Activated B cell treated with CpG ODN at 0.5 μM for 24 hours (primary cell): Measurements from ENCODE around the gene YPEL1. TPM values are rescaled to one million over a fixed set of nuclear protein-coding genes. Genes with fewer than 3 reads are reported as not detected.
"Not testable (repeated sequence)": the region's sequence is repeated elsewhere in the genome, so short reads cannot be mapped to it uniquely, and the experiment has no call there.

Experiments
- ATAC-seq: fragments of 200-7000 bp; cut with Tn5 transposase; one replicate; pipeline ENCODE4 v1.10.0; 2021; ENCODE audit warnings: low read depth, mild to moderate bottlenecking, moderate library complexity
- CTCF ChIA-PET: fragments of 350-600 bp; sonication (Branson Sonifier 250); formaldehyde crosslinking; loops from one replicate; lab custom pipeline; 2021; ENCODE audit warnings: antibody characterized with exemption; lab: Charles Lee
- POLR2A ChIA-PET: fragments of 350-600 bp; sonication (Branson Sonifier 250); formaldehyde crosslinking; loops from one replicate; lab custom pipeline; 2021; ENCODE audit warnings: antibody characterized with exemption; lab: Charles Lee
- DNase-seq: peaks from one replicate; pipeline ENCODE4 v3.0.0; 2022
- H3K27ac Mint-ChIP-seq: one replicate; pipeline ENCODE4 v1.8.0; 2020; ENCODE audit warnings: mixed read lengths
- H3K27me3 Mint-ChIP-seq: one replicate; pipeline ENCODE4 v1.8.0; 2021; ENCODE audit warnings: mixed read lengths
- H3K36me3 Mint-ChIP-seq: one replicate; pipeline ENCODE4 v1.8.0; 2021; ENCODE audit warnings: low read depth, mixed read lengths
- H3K4me1 Mint-ChIP-seq: one replicate; pipeline ENCODE4 v1.8.0; 2021; ENCODE audit warnings: mixed read lengths
- H3K4me3 Mint-ChIP-seq: one replicate; pipeline ENCODE4 v1.8.0; 2020; ENCODE audit warnings: mild to moderate bottlenecking, mixed read lengths
- H3K9me3 Mint-ChIP-seq: one replicate; pipeline ENCODE4 v1.8.0; 2020; ENCODE audit warnings: mixed read lengths
- CTCF ChIP-seq: fragments of 200-600 bp; IDR thresholded peaks from one replicate; pipeline ENCODE4 v1.8.0; 2022; ENCODE audit warnings: antibody characterized with exemption, mild to moderate bottlenecking
- intact Hi-C: fragments of 100-400 bp; cut with micrococcal nuclease; formaldehyde crosslinking; loops from one replicate; pipeline ENCODE4 v1.15.1; 2024
- total RNA-seq: library from RNA; stranded (reverse); gene quantifications from 2 replicates; pipeline ENCODE4 v1.2.3, GENCODE V29; 2022

The YPEL1 gene
- total RNA-seq, 1 donor from 2014 or later, result 4.1 TPM

GRCh38 chr22:21718499-21718898 is 17.1 kb downstream of the YPEL1 start:
- peak overlapping the region; percentile 61 for H3K27ac Mint-ChIP-seq
- intact Hi-C loops, result loop anchor here (10.0 kb wide), 1 partner anchor 46 kb away; no protein-coding TSS in a partner anchor
- H3K9me3 Mint-ChIP-seq, result no peaks in the 10 kb centered on the region
- H3K4me1 Mint-ChIP-seq, result peaks cover 14% of the 10 kb centered on the region
- no peaks in the 10 kb centered on the region for H3K27me3 Mint-ChIP-seq
- POLR2A ChIA-PET, result interaction anchor here (0.5 kb wide), 1 partner anchor 388 kb away, joined by 3 read pairs; no protein-coding TSS in a partner anchor
- CTCF ChIA-PET, result interaction anchor here (1.0 to 2.9 kb wide), 2 partner anchors 220 to 235 kb away, joined by 4 to 12 read pairs; partner anchors contain the start of gene PPM1F
- peaks cover 6% of the 10 kb centered on the region for H3K36me3 Mint-ChIP-seq
- H3K4me3 Mint-ChIP-seq, result no peak overlapping the region
- ATAC-seq (no peak), DNase-seq (no peak)
- no peak for TF ChIP-seq CTCF

GRCh38 chr22:21716395-21717122 is 19.0 kb downstream of the YPEL1 start:
- not testable (repeated sequence) for H3K27ac Mint-ChIP-seq

GRCh38 chr22:21714786-21715185 is 20.8 kb downstream of the YPEL1 start:
- ChIA-PET CTCF (interaction anchor here (0.7 kb wide), 1 partner anchor 245 kb away, joined by 3 read pairs; no protein-coding TSS in a partner anchor), POLR2A (no interaction called here)
- Mint-ChIP-seq H3K4me3 (no peak overlapping the region), H3K27me3 (no peaks in the 10 kb centered on the region), H3K4me1 (peaks cover 21% of the 10 kb centered on the region), H3K9me3 (no peaks in the 10 kb centered on the region), H3K27ac (no peak overlapping the region), H3K36me3 (peaks cover 10% of the 10 kb centered on the region)
- ATAC-seq (no peak), DNase-seq (no peak)
- intact Hi-C loops, result loop anchor here (10.0 kb wide), 1 partner anchor 50 kb away; no protein-coding TSS in a partner anchor
- TF ChIP-seq CTCF, result no peak

More at GRCh38 chr22:21716395-21717122, 19.0 kb downstream of the YPEL1 start:
- H3K27me3 Mint-ChIP-seq, ATAC-seq, H3K4me3 Mint-ChIP-seq, POLR2A ChIA-PET, CTCF ChIA-PET, DNase-seq, H3K36me3 Mint-ChIP-seq, H3K9me3 Mint-ChIP-seq: not testable (repeated sequence)
- H3K4me1 Mint-ChIP-seq, result peaks cover 21% of the 10 kb centered on the region
- intact Hi-C loops, result loop anchor here (10.0 kb wide), 1 partner anchor 48 kb away; no protein-coding TSS in a partner anchor

- H3K27me3 Mint-ChIP-seq, result no peaks in the 10 kb centered on the region
- H3K4me1 Mint-ChIP-seq, result peaks cover 15% of the 10 kb centered on the region
- H3K36me3 Mint-ChIP-seq, result peaks cover 14% of the 10 kb centered on the region
- H3K9me3 Mint-ChIP-seq, result no peaks in the 10 kb centered on the region
- H3K27ac Mint-ChIP-seq, result no peak overlapping the region
- ChIA-PET CTCF (interaction anchor here (0.7 to 2.4 kb wide), 6 partner anchors 222 to 246 kb away, joined by 3 to 13 read pairs (median 4); partner anchors contain the start of gene PPM1F), POLR2A (interaction anchor here (1.0 kb wide), 1 partner anchor 239 kb away, joined by 4 read pairs; the partner anchor contains the start of gene PPM1F)
- no peak for TF ChIP-seq CTCF
- DNase-seq, result no peak
- H3K4me3 Mint-ChIP-seq, result no peak overlapping the region
- intact Hi-C loops, result loop anchor here (10.0 kb wide), 1 partner anchor 51 kb away; no protein-coding TSS in a partner anchor
- ATAC-seq, result no peak
Observed at GRCh38 chr22:21714059-21714770, 21.4 kb downstream of the YPEL1 start.

GRCh38 chr22:21713428-21714058 is 22.1 kb downstream of the YPEL1 start:
- ChIA-PET CTCF (interaction anchor here (0.8 to 2.4 kb wide), 5 partner anchors 223 to 239 kb away, joined by 3 to 13 read pairs (median 5); partner anchors contain the start of gene PPM1F), POLR2A (interaction anchor here (1.0 kb wide), 1 partner anchor 239 kb away, joined by 4 read pairs; the partner anchor contains the start of gene PPM1F)
- Mint-ChIP-seq H3K9me3 (no peaks in the 10 kb centered on the region), H3K36me3 (peaks cover 18% of the 10 kb centered on the region), H3K4me1 (peaks cover 10% of the 10 kb centered on the region), H3K4me3 (peak overlapping the region; percentile 28), H3K27me3 (no peaks in the 10 kb centered on the region), H3K27ac (peak overlapping the region; percentile 27)
- peak; percentile 1 for TF ChIP-seq CTCF
- intact Hi-C loops, result loop anchor here (1.0 to 10.0 kb wide), 4 partner anchors 13 to 239 kb away; partner anchors contain the start of gene PPM1F
- ATAC-seq, result peak; percentile 54
- no peak for DNase-seq
